Muscle of leg (tissue), 11 donors: ENCODE results near the gene ARFGEF3. TPM values are rescaled to one million over a fixed set of nuclear protein-coding genes. Genes with fewer than 3 reads are reported as not detected.

ENCODE experiments used
- DNase-seq: peaks from one replicate; pipeline ENCODE4 v3.0.0; 2013
- H3K27ac ChIP-seq: one replicate; pipeline ENCODE4 v1.5.1; 2013; ENCODE audit warnings: mild to moderate bottlenecking, low read length, control low read depth
- H3K27me3 ChIP-seq: one replicate; pipeline ENCODE4 v1.6.1; 2013; ENCODE audit warnings: low read length; ENCODE audit not compliant: control insufficient read depth, insufficient read depth
- H3K36me3 ChIP-seq: one replicate; pipeline ENCODE4 v1.6.1; 2013; ENCODE audit warnings: low read length; ENCODE audit not compliant: control insufficient read depth, insufficient read depth
- H3K4me1 ChIP-seq: one replicate; pipeline ENCODE4 v1.6.1; 2013; ENCODE audit warnings: low read length; ENCODE audit not compliant: control insufficient read depth, insufficient read depth
- H3K4me3 ChIP-seq: one replicate; pipeline ENCODE4 v1.5.1; 2013; ENCODE audit warnings: low read length, control low read depth
- H3K9me3 ChIP-seq: replicated peaks from 2 replicates; pipeline ENCODE4 v1.6.1; 2013; ENCODE audit warnings: low read depth, low read length; ENCODE audit not compliant: control insufficient read depth
- WGBS: methylation state at CpG from one replicate; pipeline ENCODE4 v1.1.5; 2013; ENCODE audit warnings: missing lambda C conversion rate; ENCODE audit not compliant: insufficient coverage; 5-methylcytosine and 5-hydroxymethylcytosine counted together
- polyA plus RNA-seq, 8 donors: library from polyadenylated mRNA; unstranded; fragments of 120-200 nt; gene quantifications; one replicate each; pipeline versions ENCODE4 v1.2.1 to v1.2.3, GENCODE V29; 2013; ENCODE audit warnings: inconsistent platforms in 1 of 8, low replicate concordance in 1 of 8; ENCODE audit not compliant: insufficient read length in 8 of 8, insufficient read depth in 1 of 8
- total RNA-seq: library from RNA; stranded (reverse); fragments of 120-200 nt; gene quantifications from one replicate; pipeline ENCODE4 v1.2.4, GENCODE V29; 2013

ARFGEF3 gene
- total and polyA plus RNA-seq, 9 donors = 0.21 to 1.6 (median 0.81) TPM

- no peaks in the 10 kb centered on the region for H3K4me1 ChIP-seq
- peak; percentile 58 for DNase-seq
- H3K36me3 ChIP-seq = no peaks in the 10 kb centered on the region
- no CpG with 5 or more reads among the region's 4 CpGs for WGBS
- no peaks in the 10 kb centered on the region for H3K27me3 ChIP-seq
- no peaks in the 10 kb centered on the region for H3K9me3 ChIP-seq
- H3K4me3 ChIP-seq = no peak overlapping the region
- no peak overlapping the region for H3K27ac ChIP-seq
Measured at GRCh38 chr6:138194287-138194686, 32.5 kb downstream of the ARFGEF3 start.

- DNase-seq = no peak
- 91% methylated on average over 1 of the region's 3 CpGs for WGBS
- H3K9me3 ChIP-seq = no peaks in the 10 kb centered on the region
- no peak overlapping the region for H3K4me3 ChIP-seq
- H3K27me3 ChIP-seq = no peaks in the 10 kb centered on the region
- no peaks in the 10 kb centered on the region for H3K4me1 ChIP-seq
- no peak overlapping the region for H3K27ac ChIP-seq
- H3K36me3 ChIP-seq = no peaks in the 10 kb centered on the region
Measured at GRCh38 chr6:138196122-138196738, 34.5 kb downstream of the ARFGEF3 start.

- Histone ChIP-seq H3K36me3 (no peaks in the 10 kb centered on the region), H3K27ac (no peak overlapping the region), H3K27me3 (no peaks in the 10 kb centered on the region), H3K4me1 (no peaks in the 10 kb centered on the region), H3K4me3 (no peak overlapping the region), H3K9me3 (no peaks in the 10 kb centered on the region)
- WGBS = 86% methylated on average over 4 of the region's 7 CpGs
- DNase-seq = no peak
Measured at GRCh38 chr6:138197570-138197969, 35.8 kb downstream of the ARFGEF3 start.

GRCh38 chr6:138198430-138199091 lies 36.8 kb downstream of the ARFGEF3 start:
- Histone ChIP-seq H3K9me3 (no peaks in the 10 kb centered on the region), H3K27me3 (no peaks in the 10 kb centered on the region), H3K4me1 (no peaks in the 10 kb centered on the region), H3K36me3 (no peaks in the 10 kb centered on the region), H3K27ac (no peak overlapping the region), H3K4me3 (no peak overlapping the region)
- DNase-seq = no peak
- WGBS = 42% methylated on average over 2 of the region's 6 CpGs

GRCh38 chr6:138201836-138202235 lies 40.1 kb downstream of the ARFGEF3 start:
- no peak for DNase-seq
- no peaks in the 10 kb centered on the region for H3K4me1 ChIP-seq
- H3K27me3 ChIP-seq = no peaks in the 10 kb centered on the region
- H3K9me3 ChIP-seq = no peaks in the 10 kb centered on the region
- H3K27ac ChIP-seq = no peak overlapping the region
- no peak overlapping the region for H3K4me3 ChIP-seq
- WGBS = 100% methylated on average over 1 of the region's 4 CpGs
- no peaks in the 10 kb centered on the region for H3K36me3 ChIP-seq

- Histone ChIP-seq H3K36me3 (no peaks in the 10 kb centered on the region), H3K4me3 (no peak overlapping the region)
- WGBS = 100% methylated on average over 1 of the region's 2 CpGs
Measured at GRCh38 chr6:138203315-138203714, 41.6 kb downstream of the ARFGEF3 start.

GRCh38 chr6:138204303-138204702 lies 42.6 kb downstream of the ARFGEF3 start:
- Histone ChIP-seq H3K9me3 (no peaks in the 10 kb centered on the region), H3K27me3 (no peaks in the 10 kb centered on the region), H3K27ac (no peak overlapping the region), H3K4me3 (no peak overlapping the region), H3K4me1 (no peaks in the 10 kb centered on the region), H3K36me3 (no peaks in the 10 kb centered on the region)
- DNase-seq = no peak

More at GRCh38 chr6:138203315-138203714, 41.6 kb downstream of the ARFGEF3 start:
- Histone ChIP-seq H3K9me3 (no peaks in the 10 kb centered on the region), H3K4me1 (no peaks in the 10 kb centered on the region), H3K27me3 (no peaks in the 10 kb centered on the region), H3K27ac (no peak overlapping the region)
- no peak for DNase-seq

GRCh38 chr6:138204792-138205384 lies 43.1 kb downstream of the ARFGEF3 start:
- 64% methylated on average over 2 of the region's 4 CpGs for WGBS

GRCh38 chr6:138205437-138206094 lies 43.8 kb downstream of the ARFGEF3 start:
- Histone ChIP-seq H3K9me3 (no peaks in the 10 kb centered on the region), H3K27ac (no peak overlapping the region), H3K36me3 (no peaks in the 10 kb centered on the region), H3K4me1 (no peaks in the 10 kb centered on the region), H3K27me3 (no peaks in the 10 kb centered on the region), H3K4me3 (no peak overlapping the region)
- WGBS = 94% methylated on average over 2 of the region's 5 CpGs
- DNase-seq = no peak

More at GRCh38 chr6:138204792-138205384, 43.1 kb downstream of the ARFGEF3 start:
- Histone ChIP-seq H3K4me3 (no peak overlapping the region), H3K27ac (no peak overlapping the region), H3K36me3 (no peaks in the 10 kb centered on the region), H3K4me1 (no peaks in the 10 kb centered on the region), H3K9me3 (no peaks in the 10 kb centered on the region), H3K27me3 (no peaks in the 10 kb centered on the region)
- no peak for DNase-seq

- no peak overlapping the region for H3K27ac ChIP-seq
- H3K4me1 ChIP-seq = no peaks in the 10 kb centered on the region
- H3K9me3 ChIP-seq = no peaks in the 10 kb centered on the region
- H3K4me3 ChIP-seq = no peak overlapping the region
- no peaks in the 10 kb centered on the region for H3K36me3 ChIP-seq
- DNase-seq = peak; percentile 14
- H3K27me3 ChIP-seq = no peaks in the 10 kb centered on the region
Measured at GRCh38 chr6:138206862-138207261, 45.1 kb downstream of the ARFGEF3 start.
